Esophagus muscularis mucosa (tissue), 4 donors: ENCODE measurements around the gene GNG7.

Experiments
- CTCF ChIP-seq, 3 experiments: fragments of 200-600 bp in 2 of 3; fragments of 450-650 bp in 1 of 3; sonication (generic) in 2 of 3; IDR thresholded peaks; one replicate each; pipeline ENCODE4 v1.5.1; 2017 to 2019; ENCODE audit warnings: antibody characterized with exemption in 3 of 3, mild to moderate bottlenecking in 2 of 3, moderate library complexity in 1 of 3
- EP300 ChIP-seq: sonication (generic); formaldehyde crosslinking; IDR thresholded peaks from one replicate; pipeline ENCODE4 v1.6.1; 2017; ENCODE audit warnings: antibody characterized with exemption
- POLR2A ChIP-seq: fragments of 450-650 bp; IDR thresholded peaks from one replicate; pipeline ENCODE4 v1.6.1; 2017; ENCODE audit warnings: antibody characterized with exemption, moderate library complexity, mild to moderate bottlenecking, low read depth
- POLR2AphosphoS5 ChIP-seq, 2 donors: sonication (generic); formaldehyde crosslinking; IDR thresholded peaks; one replicate each; pipeline ENCODE4 v1.6.1; 2017; ENCODE audit warnings: antibody characterized with exemption in 2 of 2

DNA sequence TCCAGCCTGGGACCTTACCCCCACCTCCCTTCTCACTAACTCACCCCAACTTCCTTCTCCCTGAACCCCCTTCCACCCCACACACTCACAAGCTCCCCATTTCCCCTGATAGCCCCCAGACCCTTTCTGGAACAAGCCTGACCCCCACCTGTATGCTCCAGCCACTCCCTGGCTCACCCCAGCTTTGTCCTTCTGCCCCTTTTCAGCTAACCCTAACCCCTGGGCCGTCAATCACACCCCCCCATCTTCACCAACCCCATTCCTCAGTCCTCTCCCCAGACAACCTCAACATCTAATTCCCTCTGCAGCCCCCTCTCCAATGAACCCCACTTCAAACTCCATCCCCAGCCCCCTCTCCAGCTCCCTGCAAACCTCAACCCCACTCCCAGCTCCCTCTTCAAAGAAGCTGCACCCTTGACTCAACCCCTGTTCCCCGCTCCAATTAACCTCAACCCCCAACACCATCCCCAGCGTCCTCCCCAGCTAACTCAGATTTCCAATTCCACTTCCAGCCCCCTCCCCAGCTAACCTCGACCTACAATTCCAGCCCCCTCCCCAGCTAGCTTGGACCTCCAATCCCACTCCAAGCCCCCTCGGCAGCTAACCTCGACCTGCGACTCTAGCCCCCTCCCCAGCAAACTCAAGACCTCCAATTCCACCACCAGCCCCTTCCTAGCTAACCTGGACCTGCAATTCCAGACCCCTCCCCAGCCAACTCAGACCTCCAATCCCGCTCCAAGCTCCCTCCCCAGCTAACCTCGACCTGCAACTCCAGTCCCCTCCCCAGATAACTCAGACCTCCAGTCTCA lies 929 bp downstream of the GNG7 start:
- no peak for TF ChIP-seq CTCF (IDR thresholded peaks at IDR 0.05)
- TF ChIP-seq EP300, result no peak
- TF ChIP-seq POLR2A, result no peak
- no peak for TF ChIP-seq POLR2AphosphoS5 (IDR thresholded peaks at IDR 0.05)
